Measurements from ENCODE around the gene CSNK1D. TPM values are rescaled to one million over a fixed set of nuclear protein-coding genes. Genes with fewer than 3 reads are reported as not detected.
A peak's percentile ranks its signal among the peaks of the same experiment; 100 is the strongest.
"Not testable (repeated sequence)": the region's sequence is repeated elsewhere in the genome, so short reads cannot be mapped to it uniquely, and the experiment has no call there.

Gene CSNK1D
- total and polyA plus RNA-seq, 7 experiments from 2014 or later: 46.1 to 249 (median 170) TPM

GRCh38 chr17:82267575-82268379, 5.7 kb downstream of the CSNK1D start:
- Histone ChIP-seq H3K4me1 (ENCODE audit: control insufficient read depth in 2 of 2, insufficient read depth in 2 of 2, low read length in 2 of 2) (peaks cover 46 to 49% of the 10 kb centered on the region in 2 donors), H3K9me3 (ENCODE audit: control insufficient read depth in 2 of 3, low read length in 3 of 3) (no peaks in the 10 kb centered on the region), H3K27me3 (ENCODE audit: control insufficient read depth in 2 of 2, insufficient read depth in 2 of 2, low read length in 2 of 2) (no peaks in the 10 kb centered on the region), H3K36me3 (ENCODE audit: control insufficient read depth in 2 of 3, insufficient read depth in 3 of 3, low read length in 3 of 3) (peaks cover 15 to 68% (median 33%) of the 10 kb centered on the region in 3 experiments), H3K4me3 (ENCODE audit: low read length) (no peak overlapping the region), H3K27ac (ENCODE audit: low read depth, low read length) (peak overlapping the region; percentile 53)
- peak overlapping the region in 8 of 9 donors; percentile 32 to 91 (median 78) for H3K27ac Mint-ChIP-seq
- H3K36me3 Mint-ChIP-seq: peaks cover 4 to 41% (median 17%) of the 10 kb centered on the region in 5 donors
- H3K4me1 Mint-ChIP-seq: peaks cover 42 to 76% (median 65%) of the 10 kb centered on the region in 7 donors
- peak; percentile 79 for ATAC-seq
- no peak for DNase-seq
- no peaks in the 10 kb centered on the region for H3K27me3 Mint-ChIP-seq
- intact Hi-C loops (cut with micrococcal nuclease): no loop called here
- ChIA-PET POLR2A (interaction anchor here (0.6 to 2.6 kb wide), 4 partner anchors 25 to 207 kb away, joined by 3 to 7 read pairs (median 6); partner anchors contain the start of gene CD7), CTCF (no interaction called here)
- H3K4me3 Mint-ChIP-seq: peak overlapping the region; percentile 13 to 80 (median 48)
- H3K9me3 Mint-ChIP-seq: no peaks in the 10 kb centered on the region

DNA sequence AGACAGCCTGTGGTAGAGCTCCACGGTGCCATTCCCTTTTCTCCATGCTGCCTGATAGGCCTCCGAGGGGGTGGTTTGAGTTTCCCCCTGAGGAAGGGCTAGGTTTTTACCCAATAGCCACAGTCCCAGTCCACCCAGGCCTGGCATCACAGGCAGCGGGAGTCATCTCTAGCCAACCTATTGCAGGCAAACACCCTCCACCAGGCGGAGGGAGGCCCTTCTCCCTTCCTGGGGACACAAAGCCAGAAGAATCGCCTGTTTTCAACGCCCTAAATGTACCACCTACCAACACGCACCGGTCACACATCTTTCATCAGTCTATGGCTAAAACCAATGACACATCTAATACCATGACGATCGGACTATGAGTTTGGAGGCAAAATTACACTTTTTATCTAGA, 7.4 kb downstream of the CSNK1D start:
- ChIA-PET CTCF (interaction anchor here (0.5 to 0.6 kb wide), 2 partner anchors 64 to 350 kb away, joined by 3 to 4 read pairs; no protein-coding TSS in a partner anchor), POLR2A (interaction anchor here (2.2 kb wide), 1 partner anchor 31 kb away, joined by 7 read pairs; no protein-coding TSS in a partner anchor)
- H3K36me3 Mint-ChIP-seq: peaks cover 0 to 50% (median 16%) of the 10 kb centered on the region in 5 donors
- peaks cover 38 to 68% (median 62%) of the 10 kb centered on the region in 7 donors for H3K4me1 Mint-ChIP-seq
- H3K4me3 Mint-ChIP-seq: no peak overlapping the region
- peak overlapping the region in 6 of 9 donors; percentile 21 to 90 (median 58) for H3K27ac Mint-ChIP-seq
- intact Hi-C loops (cut with micrococcal nuclease): no loop called here
- H3K4me3 ChIP-seq (ENCODE audit: low read length): no peak overlapping the region
- DNase-seq (no peak), ATAC-seq (no peak)
- no peaks in the 10 kb centered on the region for H3K9me3 ChIP-seq (ENCODE audit: control insufficient read depth in 2 of 3, low read length in 3 of 3)
- H3K27me3 Mint-ChIP-seq: no peaks in the 10 kb centered on the region
- H3K36me3 ChIP-seq (ENCODE audit: control insufficient read depth in 2 of 3, insufficient read depth in 3 of 3, low read length in 3 of 3): peaks cover 11 to 77% (median 21%) of the 10 kb centered on the region in 3 experiments
- no peaks in the 10 kb centered on the region for H3K9me3 Mint-ChIP-seq
- H3K27ac ChIP-seq (ENCODE audit: low read depth, low read length): no peak overlapping the region
- peaks cover 33 to 38% of the 10 kb centered on the region in 2 donors for H3K4me1 ChIP-seq (ENCODE audit: control insufficient read depth in 2 of 2, insufficient read depth in 2 of 2, low read length in 2 of 2)
- H3K27me3 ChIP-seq (ENCODE audit: control insufficient read depth in 2 of 2, insufficient read depth in 2 of 2, low read length in 2 of 2): no peaks in the 10 kb centered on the region

DNA sequence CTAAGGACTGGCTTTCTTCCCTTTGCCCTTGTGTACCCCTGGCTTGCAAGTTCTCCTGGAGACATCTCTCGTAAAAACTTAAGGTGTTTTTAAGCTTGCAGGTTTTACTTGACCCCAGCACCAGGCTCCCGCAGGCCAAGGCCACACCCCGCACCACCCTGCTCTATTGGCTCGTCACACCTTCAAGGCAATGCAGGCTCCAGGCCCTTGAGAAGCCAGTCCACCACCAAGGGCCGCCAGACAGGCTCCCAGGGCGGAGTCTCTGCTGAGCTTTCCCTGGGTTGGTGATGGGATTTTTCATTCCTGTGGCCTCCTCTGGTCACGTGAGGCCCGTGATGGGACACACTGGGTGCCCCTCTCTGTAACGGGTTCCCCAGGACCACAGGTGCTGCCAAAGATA, 9.9 kb downstream of the CSNK1D start:
- Histone ChIP-seq H3K36me3 (ENCODE audit: control insufficient read depth in 2 of 3, insufficient read depth in 3 of 3, low read length in 3 of 3) (peaks cover 25 to 84% (median 38%) of the 10 kb centered on the region in 3 experiments), H3K4me1 (ENCODE audit: control insufficient read depth in 2 of 2, insufficient read depth in 2 of 2, low read length in 2 of 2) (peaks cover 14 to 15% of the 10 kb centered on the region in 2 donors), H3K4me3 (ENCODE audit: low read length) (no peak overlapping the region), H3K9me3 (ENCODE audit: control insufficient read depth in 2 of 3, low read length in 3 of 3) (no peaks in the 10 kb centered on the region), H3K27me3 (ENCODE audit: control insufficient read depth in 2 of 2, insufficient read depth in 2 of 2, low read length in 2 of 2) (no peaks in the 10 kb centered on the region), H3K27ac (ENCODE audit: low read depth, low read length) (no peak overlapping the region)
- intact Hi-C loops (cut with micrococcal nuclease): no loop called here
- H3K36me3 Mint-ChIP-seq: peaks cover 3 to 54% (median 22%) of the 10 kb centered on the region in 5 donors
- H3K27ac Mint-ChIP-seq: peak overlapping the region in 1 of 9 donors; percentile 28
- DNase-seq (no peak), ATAC-seq (no peak)
- ChIA-PET CTCF (no interaction called here), POLR2A (no interaction called here)
- peaks cover 0 to 4% (median 0%) of the 10 kb centered on the region in 11 donors for H3K9me3 Mint-ChIP-seq
- H3K4me1 Mint-ChIP-seq: peaks cover 18 to 64% (median 52%) of the 10 kb centered on the region in 7 donors
- no peak overlapping the region for H3K4me3 Mint-ChIP-seq
- no peaks in the 10 kb centered on the region for H3K27me3 Mint-ChIP-seq

DNA sequence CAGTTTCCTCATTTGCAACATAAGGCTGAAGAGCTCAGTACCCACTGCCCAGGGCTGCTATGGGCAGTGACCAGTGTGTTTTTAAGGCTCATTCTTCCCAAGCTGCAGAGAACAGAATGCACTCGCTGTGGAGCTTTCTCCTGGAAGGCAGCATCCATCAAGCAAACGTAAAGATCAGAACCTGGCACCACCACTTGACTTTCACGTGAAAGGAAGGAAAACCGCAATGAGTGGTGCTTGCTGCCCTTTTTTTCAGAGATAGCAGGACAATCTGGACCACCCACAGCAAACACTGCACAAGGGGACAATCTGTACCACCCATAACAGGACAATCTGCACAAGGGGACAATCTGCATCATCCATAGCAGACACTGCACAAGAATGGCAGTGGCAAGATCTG, 11.2 kb downstream of the CSNK1D start:
- peaks cover 1 to 6% of the 10 kb centered on the region in 2 donors for H3K4me1 ChIP-seq (ENCODE audit: control insufficient read depth in 2 of 2, insufficient read depth in 2 of 2, low read length in 2 of 2)
- CTCF ChIA-PET: no interaction called here
- peak overlapping the region in 6 of 9 donors; percentile 21 to 68 (median 47) for H3K27ac Mint-ChIP-seq
- H3K4me1 Mint-ChIP-seq: peaks cover 8 to 58% (median 45%) of the 10 kb centered on the region in 7 donors
- no peaks in the 10 kb centered on the region for H3K27me3 ChIP-seq (ENCODE audit: control insufficient read depth in 2 of 2, insufficient read depth in 2 of 2, low read length in 2 of 2)
- H3K9me3 Mint-ChIP-seq: peaks cover 0 to 4% (median 0%) of the 10 kb centered on the region in 11 donors
- H3K4me3 ChIP-seq (ENCODE audit: low read length): no peak overlapping the region
- no peaks in the 10 kb centered on the region for H3K27me3 Mint-ChIP-seq
- DNase-seq: no peak
- ATAC-seq: no peak
- H3K36me3 ChIP-seq (ENCODE audit: control insufficient read depth in 2 of 3, insufficient read depth in 3 of 3, low read length in 3 of 3): peaks cover 27 to 91% (median 38%) of the 10 kb centered on the region in 3 experiments
- H3K27ac ChIP-seq (ENCODE audit: low read depth, low read length): no peak overlapping the region
- intact Hi-C loops (cut with micrococcal nuclease): no loop called here
- H3K9me3 ChIP-seq (ENCODE audit: control insufficient read depth in 2 of 3, low read length in 3 of 3): no peaks in the 10 kb centered on the region
- no peak overlapping the region for H3K4me3 Mint-ChIP-seq
- POLR2A ChIA-PET: interaction anchor here (0.7 kb wide), 1 partner anchor 8 kb away, joined by 3 read pairs; no protein-coding TSS in a partner anchor
- peaks cover 6 to 59% (median 29%) of the 10 kb centered on the region in 5 donors for H3K36me3 Mint-ChIP-seq

GRCh38 chr17:82259972-82260961, 13.2 kb downstream of the CSNK1D start:
- Mint-ChIP-seq H3K4me3 (peak overlapping the region in 1 of 10 donors; percentile 15), H3K27ac (peak overlapping the region in 5 of 9 donors; percentile 35 to 84 (median 71)), H3K36me3 (peaks cover 7 to 64% (median 35%) of the 10 kb centered on the region in 5 donors), H3K4me1 (peaks cover 14 to 55% (median 38%) of the 10 kb centered on the region in 7 donors)
- CTCF ChIA-PET; H3K27me3 ChIP-seq (ENCODE audit: control insufficient read depth in 2 of 2, insufficient read depth in 2 of 2, low read length in 2 of 2); DNase-seq; H3K9me3 ChIP-seq (ENCODE audit: control insufficient read depth in 2 of 3, low read length in 3 of 3); H3K9me3 Mint-ChIP-seq; POLR2A ChIA-PET; H3K4me3 ChIP-seq (ENCODE audit: low read length); ATAC-seq; H3K27ac ChIP-seq (ENCODE audit: low read depth, low read length); intact Hi-C loops (cut with micrococcal nuclease); H3K27me3 Mint-ChIP-seq; H3K4me1 ChIP-seq (ENCODE audit: control insufficient read depth in 2 of 2, insufficient read depth in 2 of 2, low read length in 2 of 2): not testable (repeated sequence)
- H3K36me3 ChIP-seq (ENCODE audit: control insufficient read depth in 2 of 3, insufficient read depth in 3 of 3, low read length in 3 of 3): peaks cover 27 to 93% (median 34%) of the 10 kb centered on the region in 3 experiments

DNA sequence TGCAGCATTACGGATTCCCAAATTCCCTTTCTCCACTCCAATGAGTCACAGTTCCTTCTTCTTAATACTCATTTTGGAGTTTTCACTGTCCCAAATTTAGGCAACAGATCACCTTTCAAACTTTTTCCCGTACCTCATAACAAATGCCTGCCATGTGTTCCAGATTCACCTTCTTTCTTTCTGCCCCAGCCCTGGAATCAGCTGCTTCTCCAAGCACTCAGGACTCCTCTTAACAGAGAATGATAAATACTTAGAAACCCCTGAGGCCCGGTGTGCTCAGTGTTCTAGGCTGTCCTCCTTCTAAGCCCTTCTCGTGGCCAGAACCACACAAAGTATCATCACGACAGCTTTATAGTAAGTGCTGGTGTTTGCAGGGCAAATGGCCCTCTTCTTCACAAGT, 14.9 kb downstream of the CSNK1D start:
- Histone ChIP-seq H3K9me3 (ENCODE audit: control insufficient read depth in 2 of 3, low read length in 3 of 3) (no peaks in the 10 kb centered on the region), H3K4me3 (ENCODE audit: low read length) (no peak overlapping the region), H3K27ac (ENCODE audit: low read depth, low read length) (peak overlapping the region; percentile 17), H3K4me1 (ENCODE audit: control insufficient read depth in 2 of 2, insufficient read depth in 2 of 2, low read length in 2 of 2) (no peaks in the 10 kb centered on the region), H3K36me3 (ENCODE audit: control insufficient read depth in 2 of 3, insufficient read depth in 3 of 3, low read length in 3 of 3) (peaks cover 23 to 81% (median 25%) of the 10 kb centered on the region in 3 experiments), H3K27me3 (ENCODE audit: control insufficient read depth in 2 of 2, insufficient read depth in 2 of 2, low read length in 2 of 2) (no peaks in the 10 kb centered on the region)
- intact Hi-C loops (cut with micrococcal nuclease): no loop called here
- DNase-seq (no peak), ATAC-seq (no peak)
- peak overlapping the region in 8 of 9 donors; percentile 0 to 82 (median 49) for H3K27ac Mint-ChIP-seq
- CTCF ChIA-PET: no interaction called here
- H3K9me3 Mint-ChIP-seq: peaks cover 0 to 4% (median 0%) of the 10 kb centered on the region in 11 donors
- H3K4me3 Mint-ChIP-seq: no peak overlapping the region
- POLR2A ChIA-PET: interaction anchor here (0.5 kb wide), 1 partner anchor 367 kb away, joined by 3 read pairs; the partner anchor contains the start of gene ALYREF
- no peaks in the 10 kb centered on the region for H3K27me3 Mint-ChIP-seq
- H3K4me1 Mint-ChIP-seq: peaks cover 14 to 55% (median 33%) of the 10 kb centered on the region in 7 donors
- peaks cover 7 to 57% (median 35%) of the 10 kb centered on the region in 5 donors for H3K36me3 Mint-ChIP-seq
